ENCODE results near the gene CAPN1. TPM values are rescaled to one million over a fixed set of nuclear protein-coding genes. Genes with fewer than 3 reads are reported as not detected.

The CAPN1 gene
- total and polyA plus RNA-seq, 2 of the 13 experiments (the other 11 are each of a cell fraction or from before 2014, with no cell fraction given), result 57.3 to 82.6 TPM

DNA sequence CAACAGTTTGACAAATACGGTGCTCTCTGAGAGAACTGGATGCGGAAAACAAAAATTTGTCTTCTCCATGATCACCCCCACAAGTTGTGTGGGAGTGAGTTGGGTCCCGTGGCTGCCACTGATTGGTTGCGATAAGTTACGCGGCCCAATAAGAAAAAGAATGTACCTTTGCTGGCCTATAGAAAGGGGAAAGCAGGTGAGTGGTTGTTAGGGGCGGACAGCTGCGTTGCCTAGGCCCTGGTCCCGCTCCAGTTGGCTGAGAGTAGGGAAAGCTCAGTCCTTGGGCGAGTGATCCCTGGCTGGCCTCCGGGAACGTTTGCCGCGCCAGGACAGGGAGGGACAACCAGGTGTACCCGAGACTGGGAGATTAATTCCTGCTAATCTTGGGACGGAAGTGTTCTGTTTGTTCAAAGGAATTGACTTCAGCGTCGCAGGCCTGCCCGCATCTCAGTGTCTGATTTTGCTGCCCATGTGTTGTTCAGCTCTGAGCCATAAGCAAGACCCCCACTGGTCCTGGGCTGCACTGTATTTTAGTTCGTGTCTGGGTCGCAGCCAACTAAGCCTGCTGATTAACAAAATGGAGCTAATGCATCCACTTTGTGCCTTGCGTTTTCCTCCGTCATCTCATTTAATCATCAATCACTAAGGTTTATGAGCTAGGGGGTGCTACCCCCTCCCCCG, 46.6 kb upstream of the CAPN1 start (continued):
- TF ChIP-seq ZNF251 (CRISPR knock-in tag; IDR thresholded peaks at IDR 0.05) (no peak), ZNF224 (CRISPR knock-in tag; IDR thresholded peaks at IDR 0.05) (peak; percentile 84), GTF3A (CRISPR knock-in tag; conservative IDR thresholded peaks at IDR 0.05) (no peak), KLF13 (CRISPR knock-in tag; IDR thresholded peaks at IDR 0.05) (no peak), GFI1 (CRISPR knock-in tag; IDR thresholded peaks at IDR 0.05; ENCODE audit: borderline replicate concordance) (0 out of 2 replicates have a peak, but pooled peaks have one; percentile 18), ZNF264 (CRISPR knock-in tag; IDR thresholded peaks at IDR 0.05) (0 out of 2 replicates have a peak, but pooled peaks have one; percentile 16), ZSCAN31 (CRISPR knock-in tag; IDR thresholded peaks at IDR 0.05; ENCODE audit: low read depth) (0 out of 2 replicates have a peak, but pooled peaks have one; percentile 20), TEAD2 (CRISPR knock-in tag; IDR thresholded peaks at IDR 0.05) (no peak), ZNF749 (CRISPR knock-in tag; IDR thresholded peaks at IDR 0.05; ENCODE audit: borderline replicate concordance) (no peak; the same call in 1 of the 2 replicates), ZNF720 (CRISPR knock-in tag; IDR thresholded peaks at IDR 0.05) (no peak), HOXA5 (CRISPR knock-in tag; IDR thresholded peaks at IDR 0.05) (no peak; the same call in 1 of the 2 replicates), IKZF4 (CRISPR knock-in tag; IDR thresholded peaks at IDR 0.05; ENCODE audit: borderline replicate concordance, low read depth, not compliant biosample characterization) (peak; percentile 79), HMGA1 (CRISPR knock-in tag; conservative IDR thresholded peaks at IDR 0.05) (no peak), ZNF350 (CRISPR knock-in tag; IDR thresholded peaks at IDR 0.05; ENCODE audit: borderline replicate concordance, low read depth) (0 out of 2 replicates have a peak, but pooled peaks have one; percentile 4), ZNF441 (CRISPR knock-in tag; IDR thresholded peaks at IDR 0.05; ENCODE audit: borderline replicate concordance) (peak; percentile 26; the same call in 1 of the 2 replicates), SNAI1 (CRISPR knock-in tag; IDR thresholded peaks at IDR 0.05; ENCODE audit: borderline replicate concordance) (no peak), PHF21A (CRISPR knock-in tag; IDR thresholded peaks at IDR 0.05) (peak; percentile 85), MED8 (CRISPR knock-in tag; IDR thresholded peaks at IDR 0.05; ENCODE audit: insufficient replicate concordance) (no peak), SRY (CRISPR knock-in tag; IDR thresholded peaks at IDR 0.05) (0 out of 2 replicates have a peak, but pooled peaks have one; percentile 29), NFYC (CRISPR knock-in tag; IDR thresholded peaks at IDR 0.05) (peak; percentile 92), NFKBIZ (CRISPR knock-in tag; IDR thresholded peaks at IDR 0.05) (no peak), SP140L (CRISPR knock-in tag; IDR thresholded peaks at IDR 0.05; ENCODE audit: borderline replicate concordance) (no peak), MYC (CRISPR knock-in tag; IDR thresholded peaks at IDR 0.05; ENCODE audit: borderline replicate concordance) (0 out of 2 replicates have a peak, but pooled peaks have one; percentile 8), ISL2 (CRISPR knock-in tag; IDR thresholded peaks at IDR 0.05) (0 out of 2 replicates have a peak, but pooled peaks have one; percentile 13), HOXD1 (CRISPR knock-in tag; IDR thresholded peaks at IDR 0.05) (no peak), SALL2 (CRISPR knock-in tag; IDR thresholded peaks at IDR 0.05) (no peak), ZZZ3 (CRISPR knock-in tag; IDR thresholded peaks at IDR 0.05; ENCODE audit: borderline replicate concordance) (peak; percentile 17; the same call in 1 of the 2 replicates), ZNF563 (CRISPR knock-in tag; IDR thresholded peaks at IDR 0.05) (no peak; the same call in 1 of the 2 replicates), ZNF605 (CRISPR knock-in tag; IDR thresholded peaks at IDR 0.05) (peak; percentile 32; the same call in 1 of the 2 replicates), GATA4 (IDR thresholded peaks at IDR 0.05; ENCODE audit: borderline replicate concordance, low read depth) (peak; percentile 54)
- TF ChIP-seq, protein P1, sequence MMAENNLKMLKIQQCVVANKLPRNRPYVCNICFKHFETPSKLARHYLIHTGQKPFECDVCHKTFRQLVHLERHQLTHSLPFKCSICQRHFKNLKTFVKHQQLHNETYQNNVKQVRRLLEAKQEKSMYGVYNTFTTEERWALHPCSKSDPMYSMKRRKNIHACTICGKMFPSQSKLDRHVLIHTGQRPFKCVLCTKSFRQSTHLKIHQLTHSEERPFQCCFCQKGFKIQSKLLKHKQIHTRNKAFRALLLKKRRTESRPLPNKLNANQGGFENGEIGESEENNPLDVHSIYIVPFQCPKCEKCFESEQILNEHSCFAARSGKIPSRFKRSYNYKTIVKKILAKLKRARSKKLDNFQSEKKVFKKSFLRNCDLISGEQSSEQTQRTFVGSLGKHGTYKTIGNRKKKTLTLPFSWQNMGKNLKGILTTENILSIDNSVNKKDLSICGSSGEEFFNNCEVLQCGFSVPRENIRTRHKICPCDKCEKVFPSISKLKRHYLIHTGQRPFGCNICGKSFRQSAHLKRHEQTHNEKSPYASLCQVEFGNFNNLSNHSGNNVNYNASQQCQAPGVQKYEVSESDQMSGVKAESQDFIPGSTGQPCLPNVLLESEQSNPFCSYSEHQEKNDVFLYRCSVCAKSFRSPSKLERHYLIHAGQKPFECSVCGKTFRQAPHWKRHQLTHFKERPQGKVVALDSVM (CRISPR knock-in tag; IDR thresholded peaks at IDR 0.05), result no peak
